ENCODE measurements around the gene HAP1. TPM values are rescaled to one million over a fixed set of nuclear protein-coding genes. Genes with fewer than 3 reads are reported as not detected.

HAP1 gene
- total RNA-seq, 2 experiments from 2014 or later: 0.19 to 0.55 TPM

- Histone ChIP-seq H3K4me1 (ENCODE audit: insufficient read depth, low read length, poor library complexity, severe bottlenecking) (peaks cover 15% of the 10 kb centered on the region), H3K79me2 (ENCODE audit: insufficient read depth, low read depth, low read length) (no peaks in the 10 kb centered on the region), H3K27ac (ENCODE audit: low read depth, low read length, poor library complexity, severe bottlenecking) (no peak overlapping the region), H3K4me3 (ENCODE audit: low read depth, low read length, poor library complexity, severe bottlenecking) (no peak overlapping the region), H3K4me2 (ENCODE audit: low read length) (no peak overlapping the region), H3K9me3 (ENCODE audit: low read length) (no peaks in the 10 kb centered on the region), H2AFZ (ENCODE audit: low read length) (no peak overlapping the region), H3K9me2 (ENCODE audit: insufficient read depth, low read length) (no peaks in the 10 kb centered on the region), H3K36me3 (ENCODE audit: insufficient read depth, low read length) (no peaks in the 10 kb centered on the region), H4K20me1 (ENCODE audit: insufficient read depth, low read length) (no peaks in the 10 kb centered on the region)
- intact Hi-C loops (cut with micrococcal nuclease; ENCODE audit: unreplicated experiment): loop anchor here (10.0 kb wide), 1 partner anchor 1085 kb away; no protein-coding TSS in a partner anchor
- POLR2A ChIA-PET: interaction anchor here (2.5 to 3.5 kb wide), 2 partner anchors 9 to 13 kb away, joined by 10 to 24 read pairs; partner anchors contain the start of gene EIF1
- TF ChIP-seq EZH2phosphoT487 (IDR thresholded peaks at IDR 0.05; ENCODE audit: borderline replicate concordance, low read depth, low read length): no peak
- TF ChIP-seq, protein P1, sequence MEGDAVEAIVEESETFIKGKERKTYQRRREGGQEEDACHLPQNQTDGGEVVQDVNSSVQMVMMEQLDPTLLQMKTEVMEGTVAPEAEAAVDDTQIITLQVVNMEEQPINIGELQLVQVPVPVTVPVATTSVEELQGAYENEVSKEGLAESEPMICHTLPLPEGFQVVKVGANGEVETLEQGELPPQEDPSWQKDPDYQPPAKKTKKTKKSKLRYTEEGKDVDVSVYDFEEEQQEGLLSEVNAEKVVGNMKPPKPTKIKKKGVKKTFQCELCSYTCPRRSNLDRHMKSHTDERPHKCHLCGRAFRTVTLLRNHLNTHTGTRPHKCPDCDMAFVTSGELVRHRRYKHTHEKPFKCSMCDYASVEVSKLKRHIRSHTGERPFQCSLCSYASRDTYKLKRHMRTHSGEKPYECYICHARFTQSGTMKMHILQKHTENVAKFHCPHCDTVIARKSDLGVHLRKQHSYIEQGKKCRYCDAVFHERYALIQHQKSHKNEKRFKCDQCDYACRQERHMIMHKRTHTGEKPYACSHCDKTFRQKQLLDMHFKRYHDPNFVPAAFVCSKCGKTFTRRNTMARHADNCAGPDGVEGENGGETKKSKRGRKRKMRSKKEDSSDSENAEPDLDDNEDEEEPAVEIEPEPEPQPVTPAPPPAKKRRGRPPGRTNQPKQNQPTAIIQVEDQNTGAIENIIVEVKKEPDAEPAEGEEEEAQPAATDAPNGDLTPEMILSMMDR (conservative IDR thresholded peaks at IDR 0.05; ENCODE audit: low read length): no peak
- no peak for DNase-seq (ENCODE audit: low spot score)
- CTCF ChIA-PET (ENCODE audit: unreplicated experiment): interaction anchor here (1.8 kb wide), 1 partner anchor 9 kb away, joined by 4 read pairs; the partner anchor contains the start of gene EIF1
- no TSS peak for BruUV-seq (replicated peaks)
Observed at GRCh38 chr17:41679740-41680425, 54.6 kb downstream of the HAP1 start.

DNA sequence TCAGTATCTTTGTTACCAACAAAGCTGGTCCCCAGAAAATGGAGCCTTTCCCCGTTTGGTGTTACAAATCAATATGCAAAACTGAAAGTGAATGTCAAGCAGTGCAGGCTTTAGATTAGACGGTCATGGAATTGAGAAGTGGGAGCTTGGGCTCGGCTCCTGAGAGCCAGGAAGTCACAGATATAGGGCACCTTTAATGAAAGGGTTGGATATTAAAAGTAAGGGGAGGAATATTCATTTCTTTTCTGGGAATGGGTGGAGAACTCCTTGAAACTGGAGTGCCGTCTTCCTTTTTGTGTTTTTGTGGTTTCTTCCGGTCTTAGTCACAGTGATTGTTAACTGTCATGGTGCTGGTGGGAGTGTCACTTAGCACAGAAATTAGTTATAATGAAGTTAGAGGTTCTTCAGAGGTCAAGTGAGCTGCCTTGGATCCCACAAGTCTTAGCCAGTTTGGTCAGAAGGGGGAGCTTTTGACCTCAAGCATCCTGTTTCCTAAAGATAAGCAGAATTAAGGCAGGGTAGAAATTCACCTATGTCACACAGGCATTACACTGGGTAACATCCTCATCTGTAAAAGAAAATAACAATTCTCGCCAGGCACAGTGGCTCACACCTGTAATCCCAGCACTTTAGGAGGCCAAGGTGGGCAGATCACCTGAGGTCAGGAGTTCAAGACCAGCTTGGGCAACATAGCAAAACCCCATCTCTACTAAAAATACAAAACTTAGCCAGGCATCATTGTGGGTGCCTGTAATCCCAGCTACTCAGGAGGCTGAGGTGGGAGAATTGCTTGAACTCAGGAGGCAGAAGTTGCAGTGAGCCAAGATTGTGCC, 55.3 kb downstream of the HAP1 start:
- Histone ChIP-seq H2AFZ (ENCODE audit: low read length) (peak overlapping the region; percentile 94), H3K36me3 (ENCODE audit: insufficient read depth, low read length) (no peaks in the 10 kb centered on the region), H3K9me2 (ENCODE audit: insufficient read depth, low read length) (no peaks in the 10 kb centered on the region), H3K4me3 (ENCODE audit: low read depth, low read length, poor library complexity, severe bottlenecking) (peak overlapping the region; percentile 32), H4K20me1 (ENCODE audit: insufficient read depth, low read length) (no peaks in the 10 kb centered on the region), H3K9me3 (ENCODE audit: low read length) (no peaks in the 10 kb centered on the region), H3K4me2 (ENCODE audit: low read length) (peak overlapping the region; percentile 40), H3K27ac (ENCODE audit: low read depth, low read length, poor library complexity, severe bottlenecking) (no peak overlapping the region), H3K79me2 (ENCODE audit: insufficient read depth, low read depth, low read length) (no peaks in the 10 kb centered on the region), H3K4me1 (ENCODE audit: insufficient read depth, low read length, poor library complexity, severe bottlenecking) (peaks cover 15% of the 10 kb centered on the region)
- TF ChIP-seq EZH2phosphoT487 (IDR thresholded peaks at IDR 0.05; ENCODE audit: borderline replicate concordance, low read depth, low read length): no peak
- TF ChIP-seq, protein P1 (conservative IDR thresholded peaks at IDR 0.05; ENCODE audit: low read length): peak; percentile 52
- CTCF ChIA-PET (ENCODE audit: unreplicated experiment): interaction anchor here (1.6 to 1.8 kb wide), 2 partner anchors 9 to 12 kb away, joined by 4 read pairs; partner anchors contain the start of gene EIF1
- peak; percentile 49 for DNase-seq (ENCODE audit: low spot score)
- no TSS peak for BruUV-seq (replicated peaks)
- intact Hi-C loops (cut with micrococcal nuclease; ENCODE audit: unreplicated experiment): no loop called here
- POLR2A ChIA-PET: interaction anchor here (2.5 to 3.5 kb wide), 2 partner anchors 10 to 12 kb away, joined by 10 to 24 read pairs; partner anchors contain the start of gene EIF1

Measured in OCI-LY7 (cell line).